Naive thymus-derived CD8-positive, alpha-beta T cell (primary cell): Measurements from ENCODE around the gene GALNT1. TPM values are rescaled to one million over a fixed set of nuclear protein-coding genes. Genes with fewer than 3 reads are reported as not detected.

ENCODE experiments used
- ATAC-seq, 2 donors: fragments of 150-1000 bp; cut with Tn5 transposase in 1 of 2; sonication (Bioruptor Pico), chemical (Tn5 transposase) in 1 of 2; 1 replicate in 1 of 2; 2 replicates in 1 of 2; pipeline ENCODE4 v1.10.0; 2021; ENCODE audit warnings: mild to moderate bottlenecking in 2 of 2, moderate library complexity in 2 of 2
- POLR2A ChIA-PET: fragments of 350-600 bp; sonication (Branson Sonifier 250); formaldehyde crosslinking; loops from one replicate; lab custom pipeline; 2021; ENCODE audit warnings: antibody characterized with exemption; lab: Charles Lee
- DNase-seq, 10 donors: peaks; one replicate each; pipeline versions ENCODE4 v3.0.0 to v3.0.0-alpha.2; 2020 to 2022
- H3K27ac Mint-ChIP-seq, 10 donors: one replicate each; pipeline ENCODE4 v1.8.0; 2020 to 2022; ENCODE audit warnings: mild to moderate bottlenecking in 10 of 10, mixed read lengths in 10 of 10, moderate library complexity in 4 of 10, inconsistent platforms in 1 of 10
- H3K27me3 Mint-ChIP-seq, 5 donors: one replicate each; pipeline ENCODE4 v1.8.0; 2021 to 2022; ENCODE audit warnings: mixed read lengths in 5 of 5
- H3K36me3 Mint-ChIP-seq, 3 donors: one replicate each; pipeline ENCODE4 v1.8.0; 2020 to 2022; ENCODE audit warnings: mixed read lengths in 3 of 3, mild to moderate bottlenecking in 2 of 3, inconsistent platforms in 1 of 3
- H3K4me1 Mint-ChIP-seq, 4 donors: one replicate each; pipeline ENCODE4 v1.8.0; 2021 to 2022; ENCODE audit warnings: mixed read lengths in 4 of 4
- H3K4me3 Mint-ChIP-seq, 10 donors: one replicate each; pipeline ENCODE4 v1.8.0; 2020 to 2022; ENCODE audit warnings: mild to moderate bottlenecking in 10 of 10, mixed read lengths in 10 of 10, moderate library complexity in 6 of 10, inconsistent platforms in 1 of 10
- H3K9me3 Mint-ChIP-seq, 9 donors: one replicate each; pipeline ENCODE4 v1.8.0; 2020 to 2022; ENCODE audit warnings: mixed read lengths in 9 of 9, mild to moderate bottlenecking in 3 of 9, inconsistent platforms in 1 of 9, moderate library complexity in 1 of 9
- polyA plus RNA-seq, 3 donors: library from polyadenylated mRNA; unstranded; fragments of 300-500 nt; fragmentation: Illumina TruSeq; gene quantifications; one replicate each; pipeline ENCODE4 v1.2.3, GENCODE V29; 2021
- total RNA-seq, 8 experiments: library from RNA in 2 of 8; stranded (reverse) in 2 of 8; gene quantifications; one replicate each; pipeline ENCODE4 v1.2.3 and lab custom pipeline; 2021 to 2026

Gene GALNT1
- total and polyA plus RNA-seq, 5 experiments from 2014 or later = 18.7 to 67.3 (median 42.4) TPM

- DNase-seq (no peak), ATAC-seq (no peak)
- POLR2A ChIA-PET = no interaction called here
- peaks cover 0 to 18% (median 6%) of the 10 kb centered on the region in 9 donors for H3K9me3 Mint-ChIP-seq
- no peak overlapping the region for H3K27ac Mint-ChIP-seq
- peaks cover 1 to 20% (median 5%) of the 10 kb centered on the region in 5 donors for H3K27me3 Mint-ChIP-seq
- peaks cover 0 to 6% (median 0%) of the 10 kb centered on the region in 3 donors for H3K36me3 Mint-ChIP-seq
- no peak overlapping the region for H3K4me3 Mint-ChIP-seq
- no peaks in the 10 kb centered on the region for H3K4me1 Mint-ChIP-seq
These were observed 158.2 kb downstream of the GALNT1 start for GRCh38 chr18:35739778-35740177.

GRCh38 chr18:35740656-35741055, 159.1 kb downstream of the GALNT1 start:
- POLR2A ChIA-PET = interaction anchor here (0.7 kb wide), 1 partner anchor 102 kb away, joined by 4 read pairs; no protein-coding TSS in a partner anchor
- ATAC-seq (no peak), DNase-seq (no peak)
- Mint-ChIP-seq H3K4me3 (no peak overlapping the region), H3K9me3 (peaks cover 0 to 22% (median 6%) of the 10 kb centered on the region in 9 donors), H3K27me3 (peaks cover 1 to 22% (median 8%) of the 10 kb centered on the region in 5 donors), H3K27ac (no peak overlapping the region), H3K36me3 (peaks cover 0 to 6% (median 2%) of the 10 kb centered on the region in 3 donors), H3K4me1 (no peaks in the 10 kb centered on the region)

- peaks cover 4 to 21% (median 9%) of the 10 kb centered on the region in 5 donors for H3K27me3 Mint-ChIP-seq
- POLR2A ChIA-PET = interaction anchor here (0.7 kb wide), 1 partner anchor 9 kb away, joined by 3 read pairs; no protein-coding TSS in a partner anchor
These were observed 162.4 kb downstream of the GALNT1 start for GRCh38 chr18:35743916-35744315.

GRCh38 chr18:35745814-35746213, 164.3 kb downstream of the GALNT1 start:
- Mint-ChIP-seq H3K27ac (no peak overlapping the region), H3K36me3 (peaks cover 0 to 2% (median 0%) of the 10 kb centered on the region in 3 donors), H3K9me3 (peaks cover 0 to 5% (median 3%) of the 10 kb centered on the region in 9 donors), H3K4me3 (no peak overlapping the region), H3K4me1 (no peaks in the 10 kb centered on the region), H3K27me3 (peaks cover 5 to 21% (median 9%) of the 10 kb centered on the region in 5 donors)
- no peak for ATAC-seq
- DNase-seq = no peak
- POLR2A ChIA-PET = interaction anchor here (0.7 kb wide), 1 partner anchor 17 kb away, joined by 4 read pairs; no protein-coding TSS in a partner anchor

More at GRCh38 chr18:35743916-35744315, 162.4 kb downstream of the GALNT1 start:
- peaks cover 0 to 2% (median 0%) of the 10 kb centered on the region in 3 donors for H3K36me3 Mint-ChIP-seq
- DNase-seq (no peak), ATAC-seq (no peak)
- H3K27ac Mint-ChIP-seq = no peak overlapping the region
- no peak overlapping the region for H3K4me3 Mint-ChIP-seq
- H3K9me3 Mint-ChIP-seq = peaks cover 0 to 13% (median 6%) of the 10 kb centered on the region in 9 donors
- no peaks in the 10 kb centered on the region for H3K4me1 Mint-ChIP-seq

GRCh38 chr18:35746826-35747339, 165.3 kb downstream of the GALNT1 start:
- peaks cover 0 to 5% (median 3%) of the 10 kb centered on the region in 9 donors for H3K9me3 Mint-ChIP-seq
- no peaks in the 10 kb centered on the region for H3K4me1 Mint-ChIP-seq
- ATAC-seq (no peak), DNase-seq (no peak)
- H3K4me3 Mint-ChIP-seq = no peak overlapping the region
- peaks cover 0 to 2% (median 0%) of the 10 kb centered on the region in 3 donors for H3K36me3 Mint-ChIP-seq
- peaks cover 5 to 21% (median 9%) of the 10 kb centered on the region in 5 donors for H3K27me3 Mint-ChIP-seq
- POLR2A ChIA-PET = no interaction called here
- H3K27ac Mint-ChIP-seq = no peak overlapping the region

GRCh38 chr18:35747894-35748472, 166.4 kb downstream of the GALNT1 start:
- no peak overlapping the region for H3K4me3 Mint-ChIP-seq
- no peak for DNase-seq
- peaks cover 5 to 21% (median 9%) of the 10 kb centered on the region in 5 donors for H3K27me3 Mint-ChIP-seq
- H3K4me1 Mint-ChIP-seq = no peaks in the 10 kb centered on the region
- no peak overlapping the region for H3K27ac Mint-ChIP-seq
- peaks cover 0 to 5% (median 3%) of the 10 kb centered on the region in 9 donors for H3K9me3 Mint-ChIP-seq
- POLR2A ChIA-PET = no interaction called here
- H3K36me3 Mint-ChIP-seq = peaks cover 0 to 2% (median 0%) of the 10 kb centered on the region in 3 donors
- no peak for ATAC-seq

GRCh38 chr18:35749701-35750100, 168.2 kb downstream of the GALNT1 start:
- H3K9me3 Mint-ChIP-seq = peaks cover 0 to 5% (median 2%) of the 10 kb centered on the region in 9 donors
- POLR2A ChIA-PET = no interaction called here

GRCh38 chr18:35750929-35751328, 169.4 kb downstream of the GALNT1 start:
- H3K9me3 Mint-ChIP-seq = peaks cover 0 to 4% (median 0%) of the 10 kb centered on the region in 9 donors
- no peak overlapping the region for H3K4me3 Mint-ChIP-seq
- H3K4me1 Mint-ChIP-seq = no peaks in the 10 kb centered on the region
- H3K27me3 Mint-ChIP-seq = peaks cover 4 to 30% (median 13%) of the 10 kb centered on the region in 5 donors
- H3K36me3 Mint-ChIP-seq = no peaks in the 10 kb centered on the region
- ATAC-seq (no peak), DNase-seq (no peak)
- POLR2A ChIA-PET = no interaction called here
- H3K27ac Mint-ChIP-seq = no peak overlapping the region

More at GRCh38 chr18:35749701-35750100, 168.2 kb downstream of the GALNT1 start:
- Mint-ChIP-seq H3K27ac (no peak overlapping the region), H3K27me3 (peaks cover 4 to 27% (median 7%) of the 10 kb centered on the region in 5 donors), H3K4me1 (no peaks in the 10 kb centered on the region), H3K4me3 (no peak overlapping the region), H3K36me3 (peaks cover 0 to 2% (median 0%) of the 10 kb centered on the region in 3 donors)
- DNase-seq (no peak), ATAC-seq (no peak)

- ATAC-seq (no peak), DNase-seq (no peak)
- peaks cover 0 to 9% (median 0%) of the 10 kb centered on the region in 9 donors for H3K9me3 Mint-ChIP-seq
- H3K4me3 Mint-ChIP-seq = no peak overlapping the region
- H3K27me3 Mint-ChIP-seq = peaks cover 10 to 40% (median 20%) of the 10 kb centered on the region in 5 donors
- H3K36me3 Mint-ChIP-seq = peaks cover 0 to 3% (median 0%) of the 10 kb centered on the region in 3 donors
- POLR2A ChIA-PET = no interaction called here
- H3K4me1 Mint-ChIP-seq = no peaks in the 10 kb centered on the region
- no peak overlapping the region for H3K27ac Mint-ChIP-seq
These were observed 171.9 kb downstream of the GALNT1 start for GRCh38 chr18:35753306-35753910.

- Mint-ChIP-seq H3K36me3 (peaks cover 0 to 3% (median 0%) of the 10 kb centered on the region in 3 donors), H3K27me3 (peaks cover 10 to 48% (median 23%) of the 10 kb centered on the region in 5 donors), H3K9me3 (peaks cover 0 to 9% (median 0%) of the 10 kb centered on the region in 9 donors), H3K4me3 (no peak overlapping the region), H3K27ac (peak overlapping the region in 1 of 10 donors; percentile 50), H3K4me1 (no peaks in the 10 kb centered on the region)
- DNase-seq = no peak
- POLR2A ChIA-PET = no interaction called here
- ATAC-seq = no peak
These were observed 172.9 kb downstream of the GALNT1 start for GRCh38 chr18:35754464-35754863.

- POLR2A ChIA-PET = no interaction called here
- Mint-ChIP-seq H3K4me3 (no peak overlapping the region), H3K4me1 (no peaks in the 10 kb centered on the region), H3K27me3 (peaks cover 14 to 57% (median 27%) of the 10 kb centered on the region in 5 donors), H3K27ac (no peak overlapping the region), H3K36me3 (peaks cover 0 to 3% (median 0%) of the 10 kb centered on the region in 3 donors), H3K9me3 (peaks cover 0 to 9% (median 0%) of the 10 kb centered on the region in 9 donors)
- ATAC-seq (no peak), DNase-seq (no peak)
These were observed 173.8 kb downstream of the GALNT1 start for GRCh38 chr18:35755369-35755768.

- Mint-ChIP-seq H3K27me3 (peaks cover 14 to 59% (median 27%) of the 10 kb centered on the region in 5 donors), H3K36me3 (peaks cover 0 to 3% (median 0%) of the 10 kb centered on the region in 3 donors), H3K4me1 (no peaks in the 10 kb centered on the region), H3K9me3 (peaks cover 0 to 9% (median 0%) of the 10 kb centered on the region in 9 donors), H3K4me3 (no peak overlapping the region), H3K27ac (no peak overlapping the region)
- peak; percentile 54 to 58 for ATAC-seq
- DNase-seq = peak; percentile 10 to 75 (median 52)
- POLR2A ChIA-PET = no interaction called here
These were observed 175.1 kb downstream of the GALNT1 start for GRCh38 chr18:35756506-35757117.
